ENCODE measurements around the gene RNF150.

DNA sequence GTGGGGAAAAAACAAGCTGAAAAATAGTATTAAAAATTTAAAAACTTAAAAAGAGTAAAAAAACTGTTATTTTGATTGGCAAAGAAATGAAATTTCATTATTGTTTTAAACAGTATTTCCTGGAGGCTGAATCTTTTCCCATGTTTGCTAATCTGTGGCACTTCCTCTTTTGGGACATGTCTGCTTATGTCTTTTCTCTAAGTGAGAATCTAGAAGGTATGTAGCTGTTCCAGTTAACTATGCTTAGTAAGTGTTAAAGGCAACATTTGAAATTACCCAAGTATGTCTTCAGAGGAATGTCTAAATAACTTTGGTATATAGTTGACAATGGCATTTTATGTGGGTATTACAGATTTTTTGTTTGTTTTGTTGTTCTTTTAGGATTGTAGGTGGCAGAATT is 295.5 kb downstream of the RNF150 start:
- TF ChIP-seq, protein P1, sequence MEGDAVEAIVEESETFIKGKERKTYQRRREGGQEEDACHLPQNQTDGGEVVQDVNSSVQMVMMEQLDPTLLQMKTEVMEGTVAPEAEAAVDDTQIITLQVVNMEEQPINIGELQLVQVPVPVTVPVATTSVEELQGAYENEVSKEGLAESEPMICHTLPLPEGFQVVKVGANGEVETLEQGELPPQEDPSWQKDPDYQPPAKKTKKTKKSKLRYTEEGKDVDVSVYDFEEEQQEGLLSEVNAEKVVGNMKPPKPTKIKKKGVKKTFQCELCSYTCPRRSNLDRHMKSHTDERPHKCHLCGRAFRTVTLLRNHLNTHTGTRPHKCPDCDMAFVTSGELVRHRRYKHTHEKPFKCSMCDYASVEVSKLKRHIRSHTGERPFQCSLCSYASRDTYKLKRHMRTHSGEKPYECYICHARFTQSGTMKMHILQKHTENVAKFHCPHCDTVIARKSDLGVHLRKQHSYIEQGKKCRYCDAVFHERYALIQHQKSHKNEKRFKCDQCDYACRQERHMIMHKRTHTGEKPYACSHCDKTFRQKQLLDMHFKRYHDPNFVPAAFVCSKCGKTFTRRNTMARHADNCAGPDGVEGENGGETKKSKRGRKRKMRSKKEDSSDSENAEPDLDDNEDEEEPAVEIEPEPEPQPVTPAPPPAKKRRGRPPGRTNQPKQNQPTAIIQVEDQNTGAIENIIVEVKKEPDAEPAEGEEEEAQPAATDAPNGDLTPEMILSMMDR (IDR thresholded peaks at IDR 0.05): no peak
- TF ChIP-seq POLR2A (IDR thresholded peaks at IDR 0.05): no peak

Data from uterus (tissue), 2 donors.